HG03575 (cell line): ENCODE data around the gene GPX4.

Source experiments
- ATAC-seq: cut with Tn5 transposase; IDR thresholded peaks from one replicate; pipeline ENCODE4 v1.9.1; 2021; ENCODE audit not compliant: unreplicated experiment, insufficient number of reproducible peaks, low FRiP score; ENCODE audit errors: extremely low read depth

Gene GPX4

GRCh38 chr19:1082165-1082927, 21.4 kb upstream of the GPX4 start:
- ATAC-seq = no peak

GRCh38 chr19:1082928-1083816, 20.6 kb upstream of the GPX4 start:
- no peak for ATAC-seq

- no peak for ATAC-seq
Measured at GRCh38 chr19:1084024-1084868, 19.5 kb upstream of the GPX4 start.

GRCh38 chr19:1085053-1085658, 18.6 kb upstream of the GPX4 start:
- ATAC-seq = no peak

- ATAC-seq = no peak
Measured at GRCh38 chr19:1085676-1086442, 17.9 kb upstream of the GPX4 start.

GRCh38 chr19:1086613-1087012, 17.2 kb upstream of the GPX4 start:
- no peak for ATAC-seq

GRCh38 chr19:1087813-1088415, 15.9 kb upstream of the GPX4 start:
- ATAC-seq = no peak

GRCh38 chr19:1088416-1089010, 15.3 kb upstream of the GPX4 start:
- ATAC-seq = no peak

GRCh38 chr19:1089126-1089771, 14.5 kb upstream of the GPX4 start:
- ATAC-seq = no peak

- no peak for ATAC-seq
Measured at GRCh38 chr19:1089891-1090290, 13.9 kb upstream of the GPX4 start.

- no peak for ATAC-seq
Measured at GRCh38 chr19:1090731-1091543, 12.9 kb upstream of the GPX4 start.

- ATAC-seq = no peak
Measured at GRCh38 chr19:1091544-1092175, 12.1 kb upstream of the GPX4 start.

- no peak for ATAC-seq
Measured at GRCh38 chr19:1093330-1093729, 10.5 kb upstream of the GPX4 start.

- ATAC-seq = no peak
Measured at GRCh38 chr19:1093811-1094553, 9.8 kb upstream of the GPX4 start.

GRCh38 chr19:1094655-1094977, 9.2 kb upstream of the GPX4 start:
- no peak for ATAC-seq
